H1 (cell line): ENCODE measurements around the gene TBC1D10A.

Experiments used
- CHD2 ChIP-seq: IDR thresholded peaks from 2 replicates; pipeline ENCODE4 v1.6.1; 2012; ENCODE audit warnings: low read length, improper control_type of control experiment
- EZH2 ChIP-seq: fragments of 200-600 bp; sonication (generic); IDR thresholded peaks from 2 replicates; pipeline ENCODE4 v1.7.1; 2012; ENCODE audit warnings: low read depth, mild to moderate bottlenecking, moderate library complexity, low read length, inconsistent platforms; ENCODE audit not compliant: severe bottlenecking
- FOSL1 ChIP-seq: IDR thresholded peaks from 2 replicates; pipeline ENCODE4 v1.6.1; 2011; ENCODE audit warnings: mild to moderate bottlenecking, low read depth, low read length, moderate library complexity; ENCODE audit not compliant: insufficient read depth
- HDAC2 ChIP-seq, 2 experiments: fragments of 300-600 bp in 1 of 2; sonication (generic) in 1 of 2; IDR thresholded peaks; 2 replicates each; pipeline ENCODE4 v1.6.1; 2011 to 2012; ENCODE audit warnings: low read depth in 2 of 2, low read length in 2 of 2, mild to moderate bottlenecking in 2 of 2, moderate library complexity in 2 of 2, borderline replicate concordance in 1 of 2, inconsistent platforms in 1 of 2
- POLR2A ChIP-seq, 2 experiments: IDR thresholded peaks; 1 replicate in 1 of 2; 2 replicates in 1 of 2; pipeline ENCODE4 v1.6.1; 2011; ENCODE audit warnings: low read depth in 2 of 2, low read length in 2 of 2, mild to moderate bottlenecking in 2 of 2; ENCODE audit errors: control extremely low read depth in 1 of 2
- RFX5 ChIP-seq: IDR thresholded peaks from 2 replicates; pipeline ENCODE4 v1.6.1; 2011; ENCODE audit warnings: low read depth, low read length, improper control_type of control experiment, borderline replicate concordance
- SUZ12 ChIP-seq: fragments of 200-600 bp; sonication (generic); IDR thresholded peaks from 2 replicates; pipeline ENCODE4 v1.6.1; 2012; ENCODE audit warnings: mild to moderate bottlenecking, inconsistent platforms, low read length, moderate library complexity, mixed read lengths
- TF ChIP-seq, protein P1 (sequence below), 3 experiments: IDR thresholded peaks; 1 replicate in 2 of 3; 2 replicates in 1 of 3; pipeline versions ENCODE4 v1.5.1 to v1.6.1; 2011; ENCODE audit warnings: low read length in 3 of 3, mild to moderate bottlenecking in 3 of 3, inconsistent platforms in 2 of 3, low read depth in 1 of 3, moderate library complexity in 1 of 3; ENCODE audit not compliant: insufficient read depth in 1 of 3; ENCODE audit errors: control extremely low read depth in 1 of 3

GRCh38 chr22:30297991-30298701, 28.6 kb downstream of the TBC1D10A start:
- TF ChIP-seq RFX5 (no peak), SUZ12 (no peak), POLR2A (IDR thresholded peaks at IDR 0.05; ENCODE audit: control extremely low read depth in 1 of 2, low read depth in 2 of 2, low read length in 2 of 2) (no peak), EZH2 (no peak), CHD2 (no peak), HDAC2 (IDR thresholded peaks at IDR 0.05; ENCODE audit: borderline replicate concordance in 1 of 2, low read depth in 2 of 2, low read length in 2 of 2) (no peak), FOSL1 (no peak)
- TF ChIP-seq, protein P1, sequence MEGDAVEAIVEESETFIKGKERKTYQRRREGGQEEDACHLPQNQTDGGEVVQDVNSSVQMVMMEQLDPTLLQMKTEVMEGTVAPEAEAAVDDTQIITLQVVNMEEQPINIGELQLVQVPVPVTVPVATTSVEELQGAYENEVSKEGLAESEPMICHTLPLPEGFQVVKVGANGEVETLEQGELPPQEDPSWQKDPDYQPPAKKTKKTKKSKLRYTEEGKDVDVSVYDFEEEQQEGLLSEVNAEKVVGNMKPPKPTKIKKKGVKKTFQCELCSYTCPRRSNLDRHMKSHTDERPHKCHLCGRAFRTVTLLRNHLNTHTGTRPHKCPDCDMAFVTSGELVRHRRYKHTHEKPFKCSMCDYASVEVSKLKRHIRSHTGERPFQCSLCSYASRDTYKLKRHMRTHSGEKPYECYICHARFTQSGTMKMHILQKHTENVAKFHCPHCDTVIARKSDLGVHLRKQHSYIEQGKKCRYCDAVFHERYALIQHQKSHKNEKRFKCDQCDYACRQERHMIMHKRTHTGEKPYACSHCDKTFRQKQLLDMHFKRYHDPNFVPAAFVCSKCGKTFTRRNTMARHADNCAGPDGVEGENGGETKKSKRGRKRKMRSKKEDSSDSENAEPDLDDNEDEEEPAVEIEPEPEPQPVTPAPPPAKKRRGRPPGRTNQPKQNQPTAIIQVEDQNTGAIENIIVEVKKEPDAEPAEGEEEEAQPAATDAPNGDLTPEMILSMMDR (IDR thresholded peaks at IDR 0.05; ENCODE audit: control extremely low read depth in 1 of 3, insufficient read depth in 1 of 3, low read depth in 1 of 3, low read length in 3 of 3) = no peak
